ENCODE data around the gene HPSE2.
"Not testable (repeated sequence)": the region's sequence is repeated elsewhere in the genome, so short reads cannot be mapped to it uniquely, and the experiment has no call there.

Gene HPSE2

DNA sequence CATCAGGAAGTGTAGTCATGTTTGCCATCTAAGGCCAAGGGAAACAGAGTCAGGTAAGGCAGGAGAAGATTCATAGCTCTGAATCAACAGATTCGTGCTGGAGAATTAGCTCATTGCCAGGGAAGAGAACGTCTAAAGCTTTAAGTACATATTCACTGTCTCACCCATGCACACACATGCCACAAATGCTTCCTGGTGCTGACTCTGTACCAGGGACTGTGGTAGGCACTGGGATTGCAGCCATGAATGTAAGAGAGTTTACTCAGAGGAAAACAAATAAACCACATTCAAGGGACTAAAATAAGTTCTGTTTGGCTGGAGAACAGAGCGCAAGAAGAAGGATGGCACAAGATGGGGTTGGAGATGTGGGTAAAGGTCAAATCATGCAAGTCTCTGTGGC lies 699.1 kb downstream of the HPSE2 start:
- DNase-seq: no peak

DNA sequence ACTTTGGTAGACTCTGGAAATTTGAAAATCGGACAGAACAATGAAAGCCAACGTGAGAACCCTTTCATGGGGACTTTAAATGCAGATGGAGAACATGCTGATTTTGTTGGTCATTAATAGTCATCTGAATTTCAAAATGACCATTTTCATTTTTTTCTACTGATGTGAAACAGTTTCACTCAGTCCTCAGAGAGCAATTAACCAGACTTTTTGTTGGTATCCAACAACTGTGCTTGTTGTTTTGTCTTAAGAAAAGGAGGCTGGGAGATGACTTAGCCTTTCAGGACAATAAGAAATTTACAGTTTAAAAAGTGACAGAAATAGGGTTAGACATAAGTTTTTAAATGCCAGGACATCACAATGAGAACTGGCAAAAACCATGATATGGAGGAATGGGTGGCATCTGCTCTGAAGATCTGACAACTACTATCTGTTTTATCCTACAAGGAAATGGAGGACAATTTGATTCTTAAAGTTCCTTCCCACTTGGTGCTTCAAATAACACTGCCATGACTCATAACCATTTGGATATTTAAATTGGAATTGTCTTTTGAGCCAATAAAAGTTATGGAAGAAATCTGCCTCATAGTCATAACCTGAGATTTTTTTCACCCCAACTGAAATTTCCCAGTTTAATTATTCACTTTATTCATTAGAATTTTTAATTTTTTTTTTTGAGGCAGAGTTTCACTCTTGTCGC lies 701.8 kb downstream of the HPSE2 start:
- DNase-seq: no peak

DNA sequence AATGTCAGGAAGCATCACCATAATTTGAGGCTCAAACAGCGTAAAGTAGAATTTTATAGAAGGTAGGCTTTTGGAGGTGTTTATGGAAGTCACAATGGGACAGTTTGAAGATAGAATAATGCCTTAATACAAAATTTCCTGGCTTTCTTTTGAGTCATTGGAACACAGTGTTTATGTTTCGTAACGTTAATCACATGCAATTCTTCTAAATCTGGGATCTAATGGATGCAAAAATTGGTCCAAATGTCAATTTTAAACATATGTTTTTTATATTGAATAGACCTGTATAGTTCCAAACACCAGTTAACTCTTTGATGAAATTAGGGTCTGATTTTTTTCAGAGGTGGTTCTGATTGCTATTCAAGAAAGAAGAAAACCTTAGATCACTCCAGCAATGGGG lies 702.4 kb downstream of the HPSE2 start:
- DNase-seq: no peak

DNA sequence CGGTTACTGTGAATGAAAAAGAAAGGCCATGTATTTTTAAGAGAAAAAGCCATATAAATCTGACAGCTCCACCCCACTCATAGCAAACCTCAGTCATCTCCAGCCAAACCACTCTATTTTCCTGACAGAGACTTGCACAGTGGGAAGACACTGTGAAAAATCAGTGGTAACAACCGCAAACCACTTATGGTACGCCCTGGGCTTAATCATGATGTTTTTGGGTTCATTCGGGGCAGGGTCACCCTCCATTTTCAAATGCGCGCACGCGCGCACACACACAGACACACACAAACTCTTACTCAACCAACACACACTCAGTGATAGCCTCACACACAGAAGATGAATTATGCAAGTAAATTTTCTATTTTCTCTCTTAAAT lies 706.9 kb downstream of the HPSE2 start:
- DNase-seq: no peak

DNA sequence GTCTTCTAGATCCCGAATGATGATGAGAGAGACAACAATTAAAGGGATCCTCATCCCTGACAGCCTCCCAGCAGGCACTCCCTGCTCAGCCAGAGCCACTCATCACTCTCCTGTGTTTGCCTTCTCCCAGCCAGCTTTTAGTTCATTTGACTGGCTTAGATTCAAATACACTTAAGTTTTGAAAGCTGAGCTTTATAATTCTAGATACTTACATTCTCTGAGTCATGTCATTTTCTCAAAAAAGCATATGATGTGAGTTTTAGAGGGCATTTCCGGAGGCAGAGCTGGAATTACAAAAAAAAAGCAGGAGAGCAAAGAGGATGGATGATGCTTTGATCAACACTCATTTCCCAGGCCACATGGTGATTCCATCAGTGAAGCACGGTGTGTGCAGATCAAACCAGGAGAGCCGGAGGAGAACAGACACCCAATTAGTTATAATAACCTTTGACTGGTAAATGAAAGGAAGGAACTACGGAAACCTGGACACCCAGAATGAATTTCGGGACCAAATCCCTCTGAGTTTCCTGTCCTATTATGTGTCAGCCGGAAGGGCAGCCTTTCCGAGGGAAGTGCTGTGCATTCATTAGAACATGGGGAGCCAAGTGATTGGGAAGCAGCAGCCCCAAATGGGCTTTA lies 707.4 kb downstream of the HPSE2 start:
- DNase-seq: no peak

DNA sequence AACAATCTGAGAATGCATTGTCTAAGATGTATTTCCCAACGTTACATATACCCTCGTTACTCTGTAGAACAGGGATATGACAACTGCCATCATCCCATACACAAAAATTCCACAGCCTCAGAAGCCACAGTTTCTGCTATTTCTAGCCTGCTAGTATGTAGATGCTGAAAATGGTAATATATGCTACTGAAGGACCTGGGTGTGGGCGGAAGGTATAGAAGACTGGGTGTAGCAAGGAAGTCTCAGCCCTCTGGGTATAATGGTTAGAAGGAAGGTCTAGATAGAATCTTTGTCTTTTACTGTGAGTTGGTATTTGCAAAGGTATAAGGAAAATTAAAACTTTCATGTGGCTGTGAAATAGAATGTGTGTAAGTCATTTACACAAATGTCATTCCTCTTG lies 709.7 kb downstream of the HPSE2 start:
- DNase-seq: no peak

DNA sequence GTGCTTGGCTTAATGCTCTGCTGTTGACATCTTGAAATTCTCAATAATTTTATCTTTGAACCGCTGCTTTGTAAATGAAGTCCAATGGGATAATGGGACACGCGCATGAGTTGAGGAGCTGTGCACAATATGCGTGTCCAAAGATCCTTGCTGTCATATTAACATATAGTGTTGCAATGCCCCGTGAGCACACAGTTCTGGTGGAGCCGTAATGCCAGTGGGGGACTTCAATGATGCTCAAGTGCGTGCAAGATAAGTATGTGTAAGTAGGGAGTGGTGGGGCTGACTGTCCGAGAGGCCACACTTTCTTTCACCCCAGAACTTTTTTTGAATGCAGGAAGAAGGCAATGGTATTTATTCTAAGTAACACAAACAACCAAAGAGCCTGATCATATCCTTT lies 711.5 kb downstream of the HPSE2 start:
- no peak for DNase-seq

DNA sequence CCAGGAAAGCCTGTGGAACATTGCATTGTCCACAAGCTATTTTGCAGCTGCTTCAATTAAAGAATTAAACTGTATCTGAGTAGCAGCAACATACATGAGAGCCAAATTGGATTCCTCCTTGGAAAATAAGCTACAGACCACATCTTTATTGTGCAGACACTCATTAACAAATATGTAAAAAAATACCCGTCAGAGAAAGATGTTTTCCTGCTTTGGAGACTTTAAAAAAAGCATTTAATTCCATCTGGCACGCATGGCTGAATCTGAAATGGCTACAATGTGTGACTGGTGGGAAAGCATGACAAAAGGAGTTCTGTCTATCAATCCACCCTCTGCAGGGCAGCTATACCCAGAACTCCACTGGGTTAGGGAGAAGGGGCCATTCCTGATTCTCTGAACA lies 715.8 kb downstream of the HPSE2 start:
- DNase-seq: no peak

DNA sequence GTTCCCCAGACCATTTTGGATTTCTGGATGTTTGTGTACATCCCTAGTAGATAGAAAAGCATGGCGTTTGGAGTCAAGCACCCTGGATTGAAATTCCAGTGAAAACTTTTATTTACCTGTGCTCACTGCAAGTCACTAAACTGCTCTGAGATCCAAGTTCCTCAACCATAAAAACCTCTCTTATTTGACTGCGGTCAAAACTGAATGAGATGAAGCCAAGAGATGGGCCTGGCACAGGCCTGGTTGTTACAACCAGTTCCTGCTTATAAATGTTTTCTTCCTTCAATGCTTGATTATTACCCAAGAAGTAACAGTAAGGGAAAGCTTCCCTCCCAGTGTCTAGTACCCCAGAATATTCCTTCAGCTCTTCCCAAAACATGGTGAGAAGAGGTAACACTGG lies 718.0 kb downstream of the HPSE2 start:
- no peak for DNase-seq

DNA sequence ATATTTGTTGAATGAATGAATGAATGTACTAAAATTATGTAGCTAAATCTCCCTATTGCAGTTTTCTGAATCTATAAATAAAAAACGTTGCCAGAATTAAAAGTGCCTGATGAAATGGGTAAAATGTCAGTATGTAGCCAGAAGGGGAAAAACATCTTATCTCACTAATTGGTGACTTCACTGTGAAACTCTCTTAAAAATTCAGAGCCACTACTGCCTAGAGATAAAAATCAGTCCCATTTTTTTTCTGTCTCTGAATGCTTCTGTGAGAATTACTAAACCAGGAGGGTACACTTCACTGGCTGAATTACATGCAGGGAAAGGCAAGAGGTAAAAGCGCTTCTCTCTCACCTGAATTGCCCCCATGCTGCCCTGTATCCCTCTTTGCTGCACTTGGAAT lies 719.3 kb downstream of the HPSE2 start:
- no peak for DNase-seq

DNA sequence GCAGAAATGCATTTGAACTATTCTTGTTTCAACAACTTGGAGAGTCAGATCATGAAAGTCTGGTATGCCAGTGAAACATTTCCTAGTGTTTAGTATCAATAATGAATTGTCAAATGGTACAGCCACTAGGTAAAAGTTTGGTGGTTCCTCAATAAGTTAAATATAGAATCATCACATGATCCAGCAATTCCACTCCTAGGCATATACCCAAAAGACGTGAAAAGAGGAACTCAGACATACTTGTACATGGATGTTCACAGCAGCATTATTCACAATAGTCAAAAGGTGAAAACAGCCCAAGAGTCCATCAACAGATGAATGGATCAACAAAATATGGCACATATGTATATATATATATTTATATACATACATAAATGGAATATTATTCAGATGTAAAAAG lies 721.9 kb downstream of the HPSE2 start:
- DNase-seq: no peak

DNA sequence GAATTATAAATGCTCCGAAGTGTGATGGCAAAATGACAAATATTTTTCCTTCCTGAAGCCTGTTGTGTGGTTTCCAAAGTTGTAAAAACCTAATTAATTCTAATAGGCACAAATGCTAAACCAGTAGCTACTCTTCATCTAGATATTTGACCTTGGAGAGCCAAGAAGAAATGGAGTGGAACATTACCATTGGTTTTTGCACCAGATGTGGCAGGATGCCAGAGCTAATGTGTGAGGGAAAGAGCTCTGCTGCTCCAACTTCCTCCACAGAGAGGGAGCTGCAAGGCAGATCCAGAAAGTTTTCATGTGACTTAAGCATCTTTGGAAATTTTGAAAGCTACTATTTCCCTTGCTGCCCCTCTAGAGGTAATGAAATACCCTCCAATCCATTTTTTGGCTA lies 723.8 kb downstream of the HPSE2 start:
- DNase-seq: no peak

DNA sequence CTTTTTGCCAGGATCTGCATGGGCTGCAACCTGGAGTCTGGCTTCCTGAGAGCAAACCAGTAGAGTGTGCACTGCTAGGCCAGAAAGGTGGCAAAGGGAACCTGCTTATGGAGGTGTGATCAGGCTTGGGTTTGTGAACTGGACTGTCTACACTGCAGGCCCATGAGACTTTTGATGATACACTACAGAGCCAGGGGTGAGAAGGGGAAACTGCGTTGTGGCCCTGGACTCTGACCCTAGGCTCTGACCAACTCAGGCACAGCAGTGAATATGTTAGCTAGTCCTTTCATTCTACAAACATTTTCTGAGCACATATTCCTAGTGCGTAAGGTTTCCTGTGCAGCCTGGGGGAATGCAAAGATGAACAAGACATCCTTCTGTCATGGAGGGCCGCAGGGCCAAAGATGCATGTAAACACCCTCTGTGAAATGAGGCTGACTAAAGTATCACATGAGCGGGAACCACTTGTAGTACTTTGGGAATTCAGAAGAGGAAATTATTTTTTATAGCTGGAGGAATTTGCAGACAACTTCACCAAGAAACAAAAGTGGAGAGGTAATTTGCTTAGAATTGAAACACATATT lies 725.1 kb downstream of the HPSE2 start:
- DNase-seq: no peak

DNA sequence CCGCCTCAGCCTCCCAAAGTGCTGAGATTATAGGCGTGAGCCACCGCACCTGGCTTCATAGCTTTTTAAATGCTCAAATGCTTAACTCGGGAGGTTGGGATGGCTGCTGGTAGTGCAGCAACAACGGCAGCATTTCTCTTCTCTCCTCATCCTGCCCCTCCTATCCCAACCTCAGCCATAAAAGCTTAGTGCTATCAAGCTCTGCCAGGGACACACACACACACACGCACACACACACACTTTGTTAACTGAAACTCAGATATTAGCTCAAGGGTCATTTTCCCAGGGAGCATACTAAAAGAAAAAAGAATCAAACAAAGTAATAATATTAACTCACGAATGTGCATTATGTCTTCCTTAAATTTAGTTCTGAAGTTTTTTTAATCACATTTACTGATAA lies 725.9 kb downstream of the HPSE2 start:
- DNase-seq: no peak

DNA sequence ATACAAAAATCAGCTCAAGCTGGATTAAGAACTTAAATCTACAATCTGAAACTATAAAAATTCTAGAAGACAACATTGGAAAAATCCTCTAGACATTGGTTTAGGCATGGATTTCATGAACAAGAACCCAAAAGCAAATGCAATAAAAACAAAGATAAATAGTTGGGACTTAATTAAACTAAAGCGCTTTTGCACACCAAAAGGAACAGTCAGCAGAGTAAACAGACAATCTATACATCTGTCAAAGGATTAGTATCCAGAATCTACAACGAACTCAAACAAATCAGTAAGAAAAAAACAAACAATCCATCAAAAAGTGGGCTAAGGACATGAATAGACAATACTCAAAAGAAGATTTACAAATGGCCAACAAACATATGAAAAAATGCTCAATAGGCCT lies 733.1 kb downstream of the HPSE2 start:
- DNase-seq: not testable (repeated sequence)

DNA sequence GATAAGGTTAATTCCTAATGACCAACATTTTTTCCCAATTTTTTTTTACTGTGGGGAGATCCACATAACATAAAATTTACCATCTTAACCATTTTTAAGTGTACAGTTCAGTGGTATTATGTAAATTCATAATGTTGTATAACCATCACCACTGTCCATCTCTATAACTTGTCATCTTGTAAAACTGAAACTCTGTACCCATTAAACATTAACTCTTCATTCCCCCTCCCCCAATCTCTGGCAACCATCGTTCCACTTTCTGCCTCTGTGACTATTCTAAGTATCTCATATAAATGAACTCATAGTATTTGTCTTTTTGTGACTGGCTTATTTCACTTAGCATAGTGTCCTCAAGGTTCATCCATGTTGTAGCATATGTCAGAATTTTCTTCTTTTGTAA lies 742.9 kb downstream of the HPSE2 start:
- no peak for DNase-seq

DNA sequence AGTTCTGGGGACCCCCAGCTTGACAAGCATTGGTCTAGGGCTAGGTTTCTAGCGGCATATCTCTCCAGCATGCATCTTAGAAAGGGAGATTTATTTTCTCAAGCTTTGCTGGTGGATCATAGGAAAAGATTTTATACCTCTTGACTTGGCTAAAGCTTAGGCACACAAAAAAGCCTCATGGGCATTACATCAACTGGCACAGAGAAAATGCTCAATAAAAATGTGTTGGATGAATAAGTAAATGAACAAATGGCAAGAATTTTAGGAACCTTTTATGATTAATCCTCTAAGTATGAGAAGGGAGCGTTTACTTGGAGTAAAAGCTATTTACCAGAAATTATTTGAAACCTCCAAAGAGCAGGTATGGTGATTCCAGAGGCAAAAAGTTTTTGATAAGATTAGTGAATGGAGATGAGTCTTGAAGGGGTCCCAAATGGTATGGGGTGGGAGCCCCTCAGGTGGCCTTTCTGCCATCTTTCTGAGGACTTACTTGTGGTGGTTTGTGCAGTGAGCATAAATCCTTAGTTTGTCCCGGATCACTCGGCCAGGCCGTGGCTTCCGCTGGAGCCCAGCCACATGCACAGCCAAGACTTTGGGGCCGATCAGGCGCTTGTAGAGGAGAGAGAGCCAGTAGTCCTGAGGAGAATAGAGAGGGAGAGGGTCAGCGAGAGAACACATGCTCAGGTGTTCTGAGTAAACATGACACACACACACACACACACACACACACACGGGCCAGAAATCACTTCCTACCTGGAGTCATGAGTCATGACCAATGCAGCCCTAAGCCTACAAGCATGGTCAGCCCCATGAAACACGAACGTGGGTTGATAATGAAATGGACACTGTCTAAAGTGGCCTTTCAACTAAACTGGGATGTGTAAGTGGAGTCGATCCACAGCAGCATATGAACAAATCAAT lies 745.8 kb downstream of the HPSE2 start:
- no peak for DNase-seq

DNA sequence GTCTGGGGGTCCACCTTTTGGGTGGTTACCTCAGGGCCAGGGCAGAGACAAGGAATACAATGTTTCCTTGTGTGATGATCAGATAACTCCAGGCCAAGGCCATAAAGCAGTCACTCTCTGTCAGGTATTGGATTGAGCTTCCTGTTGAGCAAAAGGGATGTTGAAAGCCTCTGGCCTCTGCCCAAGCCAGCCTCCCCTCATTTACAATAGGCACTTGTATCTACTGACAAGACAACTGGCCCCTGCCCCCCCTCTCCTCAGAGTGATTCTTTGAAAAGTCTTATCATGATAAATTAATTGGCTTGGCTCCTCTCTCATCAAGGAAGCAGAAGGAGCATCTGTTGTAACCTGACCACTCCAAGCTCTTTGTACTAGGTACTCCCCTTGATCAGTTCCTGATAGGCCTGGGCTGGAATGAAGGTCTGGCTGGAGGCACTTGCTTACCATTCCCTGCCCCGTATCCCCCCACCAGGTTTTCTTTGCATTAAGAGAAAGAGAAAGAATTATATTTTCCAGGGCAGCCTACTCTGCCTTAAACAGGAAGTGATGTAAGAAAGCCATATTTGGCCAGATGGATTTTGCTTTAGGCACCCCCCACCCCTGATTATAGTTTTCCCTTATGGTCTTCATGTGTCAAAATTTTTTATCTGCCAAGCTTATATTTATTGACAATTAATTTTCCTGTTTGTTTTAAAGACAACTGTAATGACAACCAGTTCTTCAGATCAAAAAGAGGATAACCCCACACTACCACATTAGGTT lies 746.8 kb downstream of the HPSE2 start:
- DNase-seq: no peak

DNA sequence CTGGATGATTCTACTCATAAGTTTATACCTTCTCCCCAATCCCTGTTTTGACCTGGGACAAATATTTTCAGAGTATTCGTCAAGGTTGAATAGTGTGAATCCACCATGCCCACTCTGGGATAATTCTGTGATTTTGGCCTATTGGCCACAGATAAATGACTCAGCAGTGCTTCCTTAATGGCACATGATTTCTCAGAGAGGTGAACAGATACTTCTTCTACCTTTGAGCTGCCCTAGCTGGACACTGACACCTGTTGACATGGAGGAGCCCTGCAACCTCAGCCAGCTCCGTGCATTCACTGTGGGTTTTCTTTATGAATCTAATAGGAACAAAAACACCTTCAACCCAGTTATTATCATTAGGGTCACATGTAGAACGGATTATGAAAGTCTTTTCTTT lies 748.0 kb downstream of the HPSE2 start:
- no peak for DNase-seq

DNA sequence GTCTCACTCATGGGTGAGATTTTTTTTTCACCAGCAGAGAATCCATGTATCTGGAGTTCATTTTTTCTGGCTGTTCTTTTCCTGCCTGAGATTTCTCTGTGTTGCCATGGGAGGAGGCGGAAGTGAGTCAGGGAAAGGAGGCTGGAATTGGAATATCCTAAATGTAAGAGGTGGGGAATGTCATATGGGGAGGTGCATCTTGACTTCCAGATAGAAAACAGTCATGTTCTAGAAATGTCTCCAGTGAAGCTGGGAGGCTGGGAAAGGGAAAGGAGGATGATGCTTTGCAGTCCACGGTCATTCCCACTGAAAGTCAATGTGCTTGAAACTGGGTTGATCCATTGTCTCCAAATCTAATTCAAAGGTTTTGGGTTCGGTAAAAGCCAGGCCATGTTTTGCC lies 749.2 kb downstream of the HPSE2 start:
- no peak for DNase-seq

DNA sequence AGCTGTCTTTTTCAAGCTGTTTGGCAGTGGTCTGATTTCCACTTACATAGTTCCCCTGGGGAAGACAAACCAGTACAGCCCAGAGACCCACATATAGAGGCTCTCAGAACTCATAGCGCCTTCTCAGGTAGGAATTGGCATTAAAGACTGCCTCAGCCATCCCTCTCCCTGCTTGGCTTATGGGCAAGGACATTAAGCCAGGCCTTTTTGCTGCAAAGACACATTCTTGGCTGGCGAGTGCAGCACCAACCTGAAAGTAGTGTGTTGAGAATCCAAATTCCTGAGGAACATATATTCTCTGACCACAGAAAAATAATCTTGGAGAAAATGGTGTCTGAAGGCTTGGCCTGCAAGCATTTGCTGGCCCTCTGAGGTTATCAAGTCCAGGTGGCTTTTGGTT lies 749.7 kb downstream of the HPSE2 start:
- no peak for DNase-seq

DNA sequence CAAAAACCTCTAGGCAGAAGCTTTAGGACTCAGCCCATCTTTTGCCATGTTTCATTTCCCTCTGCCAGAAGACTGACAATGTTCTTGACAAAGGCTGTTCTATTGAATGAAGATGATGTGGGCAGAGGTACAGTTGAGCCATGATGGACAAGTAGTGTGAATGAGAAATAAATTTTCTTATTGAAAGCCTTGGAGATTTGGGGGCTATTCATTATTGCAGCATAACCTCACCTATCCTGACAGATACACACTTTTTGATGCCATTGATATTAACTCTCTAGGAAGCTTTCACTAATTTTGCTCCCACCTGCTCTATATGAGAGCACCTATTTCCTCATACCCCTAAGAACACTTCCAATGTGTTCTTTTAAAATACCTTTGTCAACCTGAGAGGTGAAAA lies 752.0 kb downstream of the HPSE2 start:
- DNase-seq: no peak

DNA sequence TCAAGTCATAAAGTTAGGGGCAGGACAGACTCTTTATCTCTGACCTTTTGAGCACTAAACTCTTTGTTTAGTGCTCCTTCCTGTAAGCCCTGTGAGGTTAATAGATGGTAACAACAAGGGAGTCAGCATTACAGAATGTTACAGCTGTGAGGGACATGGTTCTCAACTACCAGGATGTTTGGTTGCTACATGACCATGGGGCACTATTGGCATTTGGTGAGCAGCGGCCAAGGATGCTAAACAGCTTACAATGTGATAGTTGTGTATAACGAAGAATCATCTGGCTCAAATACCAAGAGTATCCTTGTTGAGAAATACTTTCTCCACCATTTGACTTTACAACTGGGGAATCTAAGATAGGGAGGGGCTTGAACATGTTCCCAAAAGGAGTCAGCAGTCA lies 753.6 kb downstream of the HPSE2 start:
- no peak for DNase-seq

Measured in activated CD4-positive, alpha-beta T cell treated with anti-CD3 and anti-CD28 coated beads, Interleukin-10, Interleukin-2, amounts not matched to agents 100 ng/mL and 50 ng/mL, durations not matched to agents 16 hours and 8 hours (primary cell).